ENCODE results near the gene NCSTN.
"Not testable (repeated sequence)": the region's sequence is repeated elsewhere in the genome, so short reads cannot be mapped to it uniquely, and the experiment has no call there.

The NCSTN gene

GRCh38 chr1:160370561-160371345, 27.6 kb downstream of the NCSTN start:
- no peak for DNase-seq (ENCODE audit: low read depth in 1 of 2, low spot score in 1 of 2)

- no peak for DNase-seq (ENCODE audit: low read depth in 1 of 2, low spot score in 1 of 2)
These were observed 28.1 kb downstream of the NCSTN start for GRCh38 chr1:160371346-160371631.

GRCh38 chr1:160371756-160372155, 28.6 kb downstream of the NCSTN start:
- no peak for DNase-seq (ENCODE audit: low read depth in 1 of 2, low spot score in 1 of 2)

- DNase-seq (ENCODE audit: low read depth in 1 of 2, low spot score in 1 of 2) = no peak
These were observed 30.5 kb downstream of the NCSTN start for GRCh38 chr1:160373696-160374095.

GRCh38 chr1:160374306-160375110, 31.3 kb downstream of the NCSTN start:
- DNase-seq (ENCODE audit: low read depth in 1 of 2, low spot score in 1 of 2) = no peak

- DNase-seq (ENCODE audit: low read depth in 1 of 2, low spot score in 1 of 2) = no peak
These were observed 32.8 kb downstream of the NCSTN start for GRCh38 chr1:160375788-160376524.

GRCh38 chr1:160376525-160377131, 33.4 kb downstream of the NCSTN start:
- no peak for DNase-seq (ENCODE audit: low read depth in 1 of 2, low spot score in 1 of 2)

GRCh38 chr1:160377585-160378206, 34.5 kb downstream of the NCSTN start:
- DNase-seq (ENCODE audit: low read depth in 1 of 2, low spot score in 1 of 2) = no peak

- not testable (repeated sequence) for DNase-seq (ENCODE audit: low read depth in 1 of 2, low spot score in 1 of 2)
These were observed 41.6 kb downstream of the NCSTN start for GRCh38 chr1:160384812-160385211.

- DNase-seq (ENCODE audit: low read depth in 1 of 2, low spot score in 1 of 2) = not testable (repeated sequence)
These were observed 45.2 kb downstream of the NCSTN start for GRCh38 chr1:160388406-160388805.

GRCh38 chr1:160394673-160395072, 51.5 kb downstream of the NCSTN start:
- DNase-seq (ENCODE audit: low read depth in 1 of 2, low spot score in 1 of 2) = no peak

GRCh38 chr1:160397651-160398050, 54.5 kb downstream of the NCSTN start:
- no peak for DNase-seq (ENCODE audit: low read depth in 1 of 2, low spot score in 1 of 2)

- no peak for DNase-seq (ENCODE audit: low read depth in 1 of 2, low spot score in 1 of 2)
These were observed 55.6 kb downstream of the NCSTN start for GRCh38 chr1:160398823-160399222.

- no peak for DNase-seq (ENCODE audit: low read depth in 1 of 2, low spot score in 1 of 2)
These were observed 56.5 kb downstream of the NCSTN start for GRCh38 chr1:160399544-160400222.

GRCh38 chr1:160400223-160400645, 57.1 kb downstream of the NCSTN start, which contains the start of gene VANGL2:
VANGL2 (plus strand) TSS chr1:160400564; CDS start chr1:160415838, 15,274 bp downstream.
- no peak for DNase-seq (ENCODE audit: low read depth in 1 of 2, low spot score in 1 of 2)

GRCh38 chr1:160400646-160401486, 57.7 kb downstream of the NCSTN start:
- DNase-seq (ENCODE audit: low read depth in 1 of 2, low spot score in 1 of 2) = no peak

GRCh38 chr1:160401487-160401805, 58.3 kb downstream of the NCSTN start:
- DNase-seq (ENCODE audit: low read depth in 1 of 2, low spot score in 1 of 2) = no peak

GRCh38 chr1:160402001-160402795, 59.0 kb downstream of the NCSTN start:
- DNase-seq (ENCODE audit: low read depth in 1 of 2, low spot score in 1 of 2) = no peak

- no peak for DNase-seq (ENCODE audit: low read depth in 1 of 2, low spot score in 1 of 2)
These were observed 60.1 kb downstream of the NCSTN start for GRCh38 chr1:160403244-160403643.
